Central memory CD8-positive, alpha-beta T cell (primary cell): ENCODE data around the gene FRAT1.

Experiments used
- ATAC-seq: fragments of 150-1000 bp; cut with Tn5 transposase; replicated peaks from 2 replicates; pipeline ENCODE4 v1.10.0; 2022; ENCODE audit warnings: mild to moderate bottlenecking, moderate FRiP score, moderate number of reproducible peaks; ENCODE audit not compliant: poor library complexity, severe bottlenecking; ENCODE audit errors: extremely low read depth
- DNase-seq, 2 donors: peaks; one replicate each; pipeline ENCODE4 v3.0.0; 2021; ENCODE audit warnings: low spot score in 2 of 2
- H3K27ac Mint-ChIP-seq: one replicate; pipeline ENCODE4 v1.8.0; 2022; ENCODE audit warnings: low read depth, mild to moderate bottlenecking, moderate library complexity, mixed read lengths
- H3K27me3 Mint-ChIP-seq: one replicate; pipeline ENCODE4 v1.8.0; 2022; ENCODE audit warnings: mixed read lengths
- H3K36me3 Mint-ChIP-seq: one replicate; pipeline ENCODE4 v1.8.0; 2022; ENCODE audit warnings: mild to moderate bottlenecking, moderate library complexity, mixed read lengths; ENCODE audit not compliant: insufficient read depth
- H3K4me1 Mint-ChIP-seq: one replicate; pipeline ENCODE4 v1.8.0; 2022; ENCODE audit warnings: mixed read lengths
- H3K4me3 Mint-ChIP-seq: one replicate; pipeline ENCODE4 v1.8.0; 2022; ENCODE audit warnings: mild to moderate bottlenecking, moderate library complexity, mixed read lengths
- H3K9me3 Mint-ChIP-seq: one replicate; pipeline ENCODE4 v1.8.0; 2022; ENCODE audit warnings: mixed read lengths

Gene FRAT1

DNA sequence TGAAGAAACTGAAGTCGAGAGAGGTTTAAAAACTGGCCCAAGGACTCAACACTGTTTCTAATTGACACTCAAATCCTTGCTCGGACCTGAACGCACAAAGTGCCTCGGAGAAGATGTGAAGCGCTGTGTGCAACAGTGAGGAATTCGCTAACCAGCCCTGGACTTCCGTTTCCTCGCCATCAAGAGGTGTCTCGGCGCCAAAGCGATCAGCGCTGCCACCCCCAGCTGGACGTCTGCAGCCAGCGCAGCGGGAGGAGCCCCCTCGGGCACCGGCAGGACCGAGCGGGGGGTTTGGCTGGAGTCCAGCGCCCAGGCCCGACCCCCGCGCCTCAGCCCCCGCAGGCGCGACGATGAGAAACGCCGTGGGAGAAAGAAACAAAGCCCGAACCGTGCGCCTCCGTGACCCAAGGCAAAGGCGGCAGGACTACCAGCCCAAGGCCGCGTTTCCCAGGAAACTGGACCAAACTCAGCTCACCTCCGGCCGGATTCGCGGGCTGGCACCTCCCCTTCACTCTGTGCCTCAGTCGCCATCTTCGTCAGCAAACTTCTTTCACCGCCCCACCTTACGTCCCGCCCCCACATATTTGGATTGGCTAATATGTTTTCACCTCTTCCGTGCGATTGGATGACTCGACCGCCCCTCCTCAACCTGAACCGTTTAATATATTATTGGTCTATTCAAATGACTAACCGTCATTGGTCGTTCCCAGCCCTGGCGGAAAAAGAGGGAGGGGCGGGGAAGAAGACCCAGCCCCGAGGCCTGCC lies 26.8 kb upstream of the FRAT1 start, which contains the start of gene ARHGAP19:
Gene ARHGAP19 (minus strand): TSS at position 541 of the 765 bp plus-strand sequence. CDS start 10 bp downstream, at position 531.
- peak; percentile 79 to 92 for DNase-seq
- Mint-ChIP-seq H3K9me3 (no peaks in the 10 kb centered on the region), H3K36me3 (peaks cover 12% of the 10 kb centered on the region), H3K27me3 (no peaks in the 10 kb centered on the region), H3K4me3 (peak within 1 kb of the TSS; percentile 95), H3K27ac (peak within 1 kb of the TSS; percentile 88), H3K4me1 (peaks cover 17% of the 10 kb centered on the region)
- ATAC-seq: peak; percentile 100

DNA sequence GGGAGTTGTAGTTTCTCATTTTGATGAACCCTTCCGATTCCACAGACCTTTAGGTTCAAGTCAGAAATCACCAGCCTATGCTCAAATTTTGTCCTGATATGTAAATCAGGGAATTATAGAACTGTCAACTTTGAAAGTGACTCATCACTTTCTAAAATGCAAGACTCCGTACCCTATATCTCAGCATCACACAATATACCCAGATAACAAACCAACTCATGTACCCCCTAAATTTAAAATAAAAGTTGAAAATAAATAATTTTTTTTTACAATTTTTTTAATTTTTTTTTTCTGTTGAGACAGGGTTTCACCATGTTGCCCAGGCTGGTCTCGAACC lies 26.2 kb upstream of the FRAT1 start:
- H3K36me3 Mint-ChIP-seq: peaks cover 12% of the 10 kb centered on the region
- H3K27ac Mint-ChIP-seq: peak overlapping the region; percentile 88
- no peaks in the 10 kb centered on the region for H3K9me3 Mint-ChIP-seq
- H3K27me3 Mint-ChIP-seq: no peaks in the 10 kb centered on the region
- H3K4me3 Mint-ChIP-seq: peak overlapping the region; percentile 95
- peaks cover 17% of the 10 kb centered on the region for H3K4me1 Mint-ChIP-seq
- DNase-seq: no peak
- ATAC-seq: no peak

- no peak for ATAC-seq
- Mint-ChIP-seq H3K4me3 (no peak overlapping the region), H3K27me3 (no peaks in the 10 kb centered on the region), H3K27ac (no peak overlapping the region), H3K4me1 (peaks cover 3% of the 10 kb centered on the region), H3K36me3 (peaks cover 6% of the 10 kb centered on the region), H3K9me3 (no peaks in the 10 kb centered on the region)
- no peak for DNase-seq
Observed at GRCh38 chr10:97297556-97298222, 21.4 kb upstream of the FRAT1 start.

- H3K36me3 Mint-ChIP-seq: peaks cover 4% of the 10 kb centered on the region
- H3K27me3 Mint-ChIP-seq: no peaks in the 10 kb centered on the region
- no peak overlapping the region for H3K4me3 Mint-ChIP-seq
- H3K27ac Mint-ChIP-seq: no peak overlapping the region
- H3K4me1 Mint-ChIP-seq: no peaks in the 10 kb centered on the region
- no peaks in the 10 kb centered on the region for H3K9me3 Mint-ChIP-seq
- DNase-seq: no peak
- no peak for ATAC-seq
Observed at GRCh38 chr10:97298223-97298571, 20.9 kb upstream of the FRAT1 start.

DNA sequence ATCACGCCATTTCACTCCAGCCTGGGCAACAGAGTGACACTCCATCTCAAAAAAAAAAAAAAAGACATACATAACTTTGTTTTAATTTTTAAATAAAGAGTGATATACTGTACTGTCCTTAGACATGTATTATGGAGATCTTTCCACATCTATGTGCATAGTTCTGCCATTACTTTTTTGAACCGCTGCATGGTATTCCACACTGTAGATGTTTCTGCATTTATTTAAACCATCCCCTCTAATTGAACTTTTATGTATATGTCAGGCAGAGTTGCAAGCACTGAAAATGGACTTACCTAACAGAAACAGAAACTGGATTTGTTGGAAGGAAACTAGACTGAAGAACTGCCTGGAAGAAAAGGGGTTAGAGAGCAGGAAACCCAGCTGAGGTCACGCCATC lies 18.1 kb upstream of the FRAT1 start:
- no peaks in the 10 kb centered on the region for H3K27me3 Mint-ChIP-seq
- H3K9me3 Mint-ChIP-seq: no peaks in the 10 kb centered on the region
- no peak for ATAC-seq
- H3K4me1 Mint-ChIP-seq: no peaks in the 10 kb centered on the region
- H3K36me3 Mint-ChIP-seq: peaks cover 4% of the 10 kb centered on the region
- no peak overlapping the region for H3K4me3 Mint-ChIP-seq
- no peak for DNase-seq
- no peak overlapping the region for H3K27ac Mint-ChIP-seq

DNA sequence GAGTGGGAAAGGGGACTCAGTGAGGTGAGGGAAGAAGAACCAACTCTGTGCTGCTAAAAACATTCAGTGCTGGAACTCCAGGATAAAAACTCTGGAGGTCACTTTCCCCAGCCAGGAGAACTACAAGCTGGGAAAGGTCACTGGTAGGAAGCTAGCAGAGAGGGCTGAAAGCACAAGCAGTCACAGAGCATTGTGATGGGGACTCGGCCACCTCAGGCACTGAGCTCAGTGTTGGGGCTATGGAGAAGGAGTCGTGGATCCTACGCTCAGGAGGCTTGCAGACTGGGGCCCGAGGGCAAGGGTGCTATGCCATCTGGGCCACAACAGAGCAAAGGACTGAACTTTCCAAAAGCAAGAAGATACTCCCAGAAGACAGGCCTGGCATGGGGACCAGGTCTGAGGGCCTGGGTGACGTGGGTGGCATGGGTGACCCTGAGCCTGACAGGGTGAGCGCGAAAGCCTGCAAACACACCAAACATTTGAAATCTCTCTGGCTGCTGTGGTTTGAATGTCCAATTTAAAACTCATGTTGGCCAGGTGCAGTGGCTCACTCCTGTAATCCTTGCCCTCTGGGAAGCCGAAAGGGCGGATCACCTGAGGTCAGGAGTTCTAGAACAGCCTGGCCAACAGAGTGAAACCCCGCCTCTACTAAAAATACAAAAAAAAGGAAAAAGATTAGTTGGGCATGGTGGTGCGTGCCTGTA lies 16.8 kb upstream of the FRAT1 start:
- Mint-ChIP-seq H3K27me3 (no peaks in the 10 kb centered on the region), H3K36me3 (peaks cover 4% of the 10 kb centered on the region), H3K9me3 (no peaks in the 10 kb centered on the region), H3K4me1 (no peaks in the 10 kb centered on the region), H3K27ac (no peak overlapping the region), H3K4me3 (no peak overlapping the region)
- ATAC-seq (no peak), DNase-seq (no peak)

DNA sequence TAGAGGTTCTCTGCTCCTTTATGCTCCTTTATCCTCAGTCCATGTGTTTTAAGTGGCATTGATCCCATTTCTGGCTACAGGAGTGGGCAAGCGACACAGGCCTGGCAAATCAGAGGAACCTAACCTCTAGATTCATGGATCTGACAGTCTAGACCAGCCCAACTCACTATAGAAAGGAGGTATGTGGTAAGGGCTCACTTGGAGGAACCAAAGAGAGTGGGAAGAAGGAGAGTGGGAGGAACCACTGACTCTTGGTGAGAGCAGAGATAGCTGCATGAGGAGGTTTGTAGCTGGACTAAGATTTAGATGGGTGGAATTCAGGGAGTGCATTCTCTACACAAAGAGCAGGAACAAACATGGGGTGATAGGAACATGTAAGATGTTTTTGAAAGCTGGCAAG lies 11.6 kb upstream of the FRAT1 start:
- Mint-ChIP-seq H3K4me3 (no peak overlapping the region), H3K27me3 (no peaks in the 10 kb centered on the region), H3K4me1 (no peaks in the 10 kb centered on the region), H3K9me3 (no peaks in the 10 kb centered on the region), H3K36me3 (no peaks in the 10 kb centered on the region), H3K27ac (no peak overlapping the region)
- no peak for DNase-seq
- ATAC-seq: no peak

GRCh38 chr10:97307866-97308780 lies 10.9 kb upstream of the FRAT1 start:
- Mint-ChIP-seq H3K9me3 (no peaks in the 10 kb centered on the region), H3K4me1 (no peaks in the 10 kb centered on the region), H3K4me3 (no peak overlapping the region), H3K27ac (no peak overlapping the region), H3K36me3 (no peaks in the 10 kb centered on the region), H3K27me3 (no peaks in the 10 kb centered on the region)
- DNase-seq: no peak
- no peak for ATAC-seq

DNA sequence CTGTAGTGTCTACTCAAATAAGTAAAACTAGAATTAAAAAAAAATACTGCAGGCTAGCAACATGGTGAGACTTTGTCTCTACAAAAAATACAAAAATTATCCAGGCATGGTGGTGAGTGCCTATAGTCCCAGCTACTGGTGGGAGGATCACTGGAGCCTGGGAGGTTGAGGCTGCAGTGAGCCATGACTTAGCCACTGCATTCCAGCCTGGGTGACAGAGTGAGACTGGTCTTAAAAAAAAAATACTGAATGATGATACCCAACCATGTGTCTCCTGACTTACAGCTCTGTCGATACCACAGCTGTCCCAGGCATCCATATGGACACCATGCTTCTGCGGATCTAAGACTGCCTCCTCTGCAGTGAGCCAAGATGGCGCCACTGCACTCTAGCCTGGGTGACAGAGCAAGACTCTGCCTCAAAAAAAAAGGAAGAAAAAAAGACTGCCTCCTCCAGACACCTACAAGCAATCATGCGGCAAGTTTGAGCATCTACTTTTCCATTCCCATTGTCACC lies 7.9 kb upstream of the FRAT1 start:
- Mint-ChIP-seq H3K4me3 (no peak overlapping the region), H3K36me3 (no peaks in the 10 kb centered on the region), H3K9me3 (no peaks in the 10 kb centered on the region), H3K27ac (no peak overlapping the region), H3K4me1 (no peaks in the 10 kb centered on the region), H3K27me3 (no peaks in the 10 kb centered on the region)
- no peak for DNase-seq
- ATAC-seq: no peak

DNA sequence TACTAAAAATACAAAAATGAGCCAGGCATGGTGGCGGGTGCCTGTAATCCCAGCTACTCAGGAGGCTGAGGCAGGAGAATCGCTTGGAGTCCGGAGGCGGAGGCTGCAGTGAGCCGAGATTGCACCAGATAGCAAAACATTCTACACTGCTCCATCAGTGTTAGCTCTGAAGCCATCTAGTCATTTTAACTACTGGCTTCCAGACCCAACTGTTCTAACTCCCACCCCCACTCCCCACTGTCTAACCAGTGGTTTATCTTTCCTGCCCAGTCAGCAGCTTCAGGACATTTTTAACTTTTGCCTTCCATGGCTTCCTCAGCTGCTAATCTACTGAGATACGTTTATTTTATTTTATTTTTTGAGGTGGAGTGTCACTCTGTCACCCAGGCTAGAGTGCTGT lies 6.2 kb upstream of the FRAT1 start:
- H3K9me3 Mint-ChIP-seq: no peaks in the 10 kb centered on the region
- no peak overlapping the region for H3K27ac Mint-ChIP-seq
- no peak for DNase-seq
- no peak overlapping the region for H3K4me3 Mint-ChIP-seq
- H3K36me3 Mint-ChIP-seq: peaks cover under 1% of the 10 kb centered on the region
- ATAC-seq: no peak
- no peaks in the 10 kb centered on the region for H3K27me3 Mint-ChIP-seq
- no peaks in the 10 kb centered on the region for H3K4me1 Mint-ChIP-seq

GRCh38 chr10:97314671-97315070 lies 4.4 kb upstream of the FRAT1 start:
- Mint-ChIP-seq H3K4me1 (peaks cover 7% of the 10 kb centered on the region), H3K36me3 (peaks cover 13% of the 10 kb centered on the region), H3K4me3 (no peak overlapping the region), H3K27ac (no peak overlapping the region), H3K27me3 (no peaks in the 10 kb centered on the region), H3K9me3 (no peaks in the 10 kb centered on the region)
- no peak for DNase-seq
- no peak for ATAC-seq
